Ureter (tissue), 1 donor: Measurements from ENCODE around the gene C5orf15. TPM values are rescaled to one million over a fixed set of nuclear protein-coding genes. Genes with fewer than 3 reads are reported as not detected.

ENCODE experiments used
- DNase-seq: peaks from one replicate; pipeline ENCODE4 v3.0.0-alpha.2; 2020; ENCODE audit warnings: low spot score
- total RNA-seq: library from RNA; stranded (reverse); gene quantifications from one replicate; pipeline ENCODE4 v1.2.4, GENCODE V29; 2023
- donor health status: DM: yes; HTN: yes; CAD: no.

Gene C5orf15
- total RNA-seq = 28.0 TPM

- peak; percentile 95 for DNase-seq
Measured at GRCh38 chr5:133968204-133968980, at the start of gene C5orf15. Gene C5orf15, minus strand, starts transcription at chr5:133968625. Its CDS starts 41 bp downstream, at chr5:133968584.

- DNase-seq = no peak
Measured at GRCh38 chr5:134008266-134008749, 39.9 kb upstream of the C5orf15 start.

- DNase-seq = no peak
Measured at GRCh38 chr5:134007581-134008265, 39.3 kb upstream of the C5orf15 start.

- no peak for DNase-seq
Measured at GRCh38 chr5:134006115-134006514, 37.7 kb upstream of the C5orf15 start.

GRCh38 chr5:134005417-134006061 is 37.1 kb upstream of the C5orf15 start:
- peak; percentile 59 for DNase-seq

- DNase-seq = peak; percentile 83
Measured at GRCh38 chr5:134004626-134005416, 36.4 kb upstream of the C5orf15 start, which contains the start of gene VDAC1. Gene VDAC1, minus strand, starts transcription at chr5:134004975. Its CDS starts 11,963 bp downstream, at chr5:133993012.

GRCh38 chr5:134003817-134004625 is 35.6 kb upstream of the C5orf15 start:
- peak; percentile 59 for DNase-seq

- no peak for DNase-seq
Measured at GRCh38 chr5:134003064-134003816, 34.8 kb upstream of the C5orf15 start.

GRCh38 chr5:134001938-134002731 is 33.7 kb upstream of the C5orf15 start:
- no peak for DNase-seq

GRCh38 chr5:134000696-134001453 is 32.5 kb upstream of the C5orf15 start:
- DNase-seq = no peak

- no peak for DNase-seq
Measured at GRCh38 chr5:134000091-134000511, 31.7 kb upstream of the C5orf15 start.

- no peak for DNase-seq
Measured at GRCh38 chr5:133998807-133999206, 30.4 kb upstream of the C5orf15 start.

- DNase-seq = no peak
Measured at GRCh38 chr5:133998042-133998441, 29.6 kb upstream of the C5orf15 start.

- DNase-seq = no peak
Measured at GRCh38 chr5:133996683-133997252, 28.3 kb upstream of the C5orf15 start.

GRCh38 chr5:133995883-133996563 is 27.6 kb upstream of the C5orf15 start:
- no peak for DNase-seq

- no peak for DNase-seq
Measured at GRCh38 chr5:133995341-133995740, 26.9 kb upstream of the C5orf15 start.

- no peak for DNase-seq
Measured at GRCh38 chr5:133994990-133995333, 26.5 kb upstream of the C5orf15 start.
